AG04450 (cell line): ENCODE measurements around the gene RUSF1. TPM values are rescaled to one million over a fixed set of nuclear protein-coding genes. Genes with fewer than 3 reads are reported as not detected.
"Not testable (repeated sequence)": the region's sequence is repeated elsewhere in the genome, so short reads cannot be mapped to it uniquely, and the experiment has no call there.

Source experiments
- CTCF ChIA-PET: fragments of 300-600, 350-600 bp; formaldehyde crosslinking; extraction: SDS; loops from one replicate; lab custom pipeline; 2022; ENCODE audit warnings: antibody characterized with exemption, inconsistent platforms; lab: Charles Lee
- POLR2A ChIA-PET: fragments of 350-600 bp; formaldehyde crosslinking; extraction: SDS; loops from one replicate; lab custom pipeline; 2021; ENCODE audit warnings: antibody characterized with exemption, inconsistent platforms; lab: Yijun Ruan, JAX
- DNase-seq: peaks from one replicate; pipeline ENCODE4 v3.0.0-alpha.2; 2011; ENCODE audit warnings: low read depth, low spot score
- H3K27ac ChIP-seq: one replicate; pipeline ENCODE4 v1.5.1; 2012; ENCODE audit warnings: low read depth, low read length, control low read depth
- H3K27me3 ChIP-seq: one replicate; pipeline ENCODE4 v1.6.0; 2012; ENCODE audit warnings: low read length; ENCODE audit not compliant: control insufficient read depth, insufficient read depth
- H3K4me3 ChIP-seq: 2 replicates; pipeline ENCODE4 v1.5.1; 2011; ENCODE audit warnings: mild to moderate bottlenecking, low read depth, low read length, control low read depth
- H3K9me3 ChIP-seq: 2 replicates; pipeline ENCODE4 v1.5.1; 2012; ENCODE audit warnings: low read length; ENCODE audit not compliant: control insufficient read depth, insufficient read depth
- CTCF ChIP-seq: IDR thresholded peaks from 2 replicates; pipeline ENCODE4 v1.5.1; 2011; ENCODE audit warnings: low read depth, low read length, control low read depth, inconsistent platforms
- polyA plus RNA-seq: library from polyadenylated mRNA; depleted of rRNA; stranded (reverse); fragments of >200 nt; gene quantifications from 2 replicates; pipeline ENCODE4 v1.2.3, GENCODE V29; 2011

The RUSF1 gene
- polyA plus RNA-seq, 1 experiment = 32.2 TPM

GRCh38 chr16:31527734-31528274 lies 19.6 kb upstream of the RUSF1 start, which contains the start of gene AHSP:
Gene AHSP, plus strand, starts transcription at chr16:31527900. Its CDS starts 240 bp downstream, at chr16:31528140.
- Histone ChIP-seq H3K27me3 (peaks cover 33% of the 10 kb centered on the region), H3K4me3 (peak within 1 kb of the TSS; percentile 45), H3K27ac (no peak within 1 kb of the TSS), H3K9me3 (no peaks in the 10 kb centered on the region)
- ChIA-PET CTCF (no interaction called here), POLR2A (interaction anchor here (1.7 kb wide), 1 partner anchor 20 kb away, joined by 10 read pairs; the partner anchor contains the start of gene RUSF1)
- DNase-seq = no peak
- no peak for TF ChIP-seq CTCF

DNA sequence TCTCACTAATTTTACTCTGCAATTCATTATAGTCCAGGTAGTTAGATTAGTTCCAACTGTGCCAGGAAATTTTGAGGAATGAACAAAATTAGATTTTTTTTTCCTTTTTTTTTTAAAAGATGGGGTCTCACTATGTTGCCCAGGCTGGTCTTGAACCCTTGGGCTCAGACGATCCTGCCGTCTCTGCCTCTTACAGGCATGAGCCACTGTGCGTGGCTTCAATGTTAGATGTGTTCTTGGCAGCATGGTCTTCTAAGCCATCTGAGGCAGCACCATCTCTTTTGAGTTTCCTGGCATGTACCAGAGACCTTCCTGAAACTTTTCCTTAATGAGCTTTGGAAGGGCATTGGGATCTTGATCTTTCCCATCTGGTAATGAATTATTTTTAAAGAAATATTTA lies 16.9 kb upstream of the RUSF1 start:
- Histone ChIP-seq H3K9me3 (no peaks in the 10 kb centered on the region), H3K27me3 (peaks cover 35% of the 10 kb centered on the region), H3K27ac (no peak overlapping the region), H3K4me3 (no peak overlapping the region)
- no peak for DNase-seq
- ChIA-PET CTCF (no interaction called here), POLR2A (no interaction called here)
- no peak for TF ChIP-seq CTCF

- H3K27ac ChIP-seq, H3K4me3 ChIP-seq, DNase-seq, POLR2A ChIA-PET, H3K9me3 ChIP-seq, CTCF ChIA-PET: not testable (repeated sequence)
- peaks cover 25% of the 10 kb centered on the region for H3K27me3 ChIP-seq
Observed at GRCh38 chr16:31523768-31524167, 15.6 kb upstream of the RUSF1 start.

GRCh38 chr16:31522071-31522470 lies 13.9 kb upstream of the RUSF1 start:
- ChIA-PET POLR2A (no interaction called here), CTCF (no interaction called here)
- Histone ChIP-seq H3K9me3 (no peaks in the 10 kb centered on the region), H3K4me3 (no peak overlapping the region), H3K27me3 (peaks cover 11% of the 10 kb centered on the region), H3K27ac (no peak overlapping the region)
- no peak for TF ChIP-seq CTCF
- DNase-seq = no peak

DNA sequence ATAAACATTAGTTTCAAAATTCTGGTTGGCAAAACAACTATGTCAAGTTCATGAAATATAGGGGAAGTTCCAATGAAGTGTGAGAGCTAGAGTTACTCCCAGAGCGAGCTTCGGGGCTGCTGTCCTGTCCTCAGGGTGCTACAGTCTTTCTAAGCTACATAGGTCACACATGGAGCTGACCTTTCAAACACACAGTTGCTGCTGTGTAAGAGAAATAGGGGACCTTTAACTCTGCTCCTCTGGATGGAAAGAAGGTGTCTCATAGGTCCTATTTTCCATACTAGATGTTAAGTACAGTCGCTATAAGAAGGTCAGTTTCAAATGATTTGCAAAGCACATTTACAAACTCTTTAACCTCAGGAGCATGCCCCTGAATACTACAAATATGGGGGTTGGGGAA lies 13.2 kb upstream of the RUSF1 start:
- TF ChIP-seq CTCF = no peak
- Histone ChIP-seq H3K27ac (no peak overlapping the region), H3K4me3 (no peak overlapping the region), H3K27me3 (peaks cover 12% of the 10 kb centered on the region), H3K9me3 (no peaks in the 10 kb centered on the region)
- ChIA-PET POLR2A (no interaction called here), CTCF (no interaction called here)
- no peak for DNase-seq
